HT-29 (cell line): ENCODE data around the gene SLC13A3. TPM values are rescaled to one million over a fixed set of nuclear protein-coding genes. Genes with fewer than 3 reads are reported as not detected.
"Not testable (repeated sequence)": the region's sequence is repeated elsewhere in the genome, so short reads cannot be mapped to it uniquely, and the experiment has no call there.

ENCODE experiments used
- DNase-seq: peaks from one replicate; pipeline ENCODE4 v3.0.0-alpha.2; 2015; ENCODE audit warnings: low spot score
- total RNA-seq: library from RNA; depleted of rRNA; stranded (reverse); fragments of >200 nt; shearing (Covaris generic); gene quantifications from 2 replicates; pipeline ENCODE4 v1.2.3, GENCODE V29; 2014

The SLC13A3 gene
- total RNA-seq, 1 experiment from 2014 or later = not detected

- peak; percentile 91 for DNase-seq
Observed at GRCh38 chr20:46681032-46681854, 30.0 kb upstream of the SLC13A3 start.

- DNase-seq = no peak
Observed at GRCh38 chr20:46680684-46681031, 29.4 kb upstream of the SLC13A3 start.

- DNase-seq = no peak
Observed at GRCh38 chr20:46678516-46678915, 27.3 kb upstream of the SLC13A3 start.

- DNase-seq = no peak
Observed at GRCh38 chr20:46677608-46678007, 26.3 kb upstream of the SLC13A3 start.

- DNase-seq = not testable (repeated sequence)
Observed at GRCh38 chr20:46676649-46677316, 25.5 kb upstream of the SLC13A3 start.

GRCh38 chr20:46674253-46675083 is 23.2 kb upstream of the SLC13A3 start:
- no peak for DNase-seq

GRCh38 chr20:46673394-46674252 is 22.4 kb upstream of the SLC13A3 start:
- DNase-seq = no peak

- no peak for DNase-seq
Observed at GRCh38 chr20:46672543-46673148, 21.4 kb upstream of the SLC13A3 start.

- no peak for DNase-seq
Observed at GRCh38 chr20:46671866-46672542, 20.7 kb upstream of the SLC13A3 start.

GRCh38 chr20:46670585-46671584 is 19.6 kb upstream of the SLC13A3 start:
- DNase-seq = no peak

GRCh38 chr20:46670228-46670584 is 18.9 kb upstream of the SLC13A3 start:
- DNase-seq = no peak

- no peak for DNase-seq
Observed at GRCh38 chr20:46666818-46667515, 15.7 kb upstream of the SLC13A3 start.

- DNase-seq = no peak
Observed at GRCh38 chr20:46666306-46666705, 15.0 kb upstream of the SLC13A3 start.

GRCh38 chr20:46665602-46666001 is 14.3 kb upstream of the SLC13A3 start:
- no peak for DNase-seq

- DNase-seq = no peak
Observed at GRCh38 chr20:46663531-46663930, 12.3 kb upstream of the SLC13A3 start.

GRCh38 chr20:46661659-46662058 is 10.4 kb upstream of the SLC13A3 start:
- no peak for DNase-seq

GRCh38 chr20:46660487-46660886 is 9.2 kb upstream of the SLC13A3 start:
- DNase-seq = no peak

GRCh38 chr20:46657618-46658017 is 6.4 kb upstream of the SLC13A3 start:
- DNase-seq = no peak
